Putamen (tissue), 1 donor: ENCODE results near the gene IL7R.
A peak's percentile ranks its signal among the peaks of the same experiment; 100 is the strongest.
"Not testable (repeated sequence)": the region's sequence is repeated elsewhere in the genome, so short reads cannot be mapped to it uniquely, and the experiment has no call there.

Experiments used
- DNase-seq: peaks from one replicate; pipeline ENCODE4 v3.0.0-alpha.2; 2016; ENCODE audit warnings: low spot score

Gene IL7R

GRCh38 chr5:35842856-35843255 is 13.8 kb upstream of the IL7R start:
- DNase-seq = no peak

GRCh38 chr5:35845508-35845907 is 11.2 kb upstream of the IL7R start:
- DNase-seq = not testable (repeated sequence)

- DNase-seq = no peak
Measured at GRCh38 chr5:35847491-35847890, 9.2 kb upstream of the IL7R start.

GRCh38 chr5:35847961-35848360 is 8.7 kb upstream of the IL7R start:
- no peak for DNase-seq

- DNase-seq = no peak
Measured at GRCh38 chr5:35849860-35850259, 6.8 kb upstream of the IL7R start.

- DNase-seq = no peak
Measured at GRCh38 chr5:35850967-35851680, 5.6 kb upstream of the IL7R start.

GRCh38 chr5:35852084-35852734 is 4.5 kb upstream of the IL7R start:
- DNase-seq = no peak

GRCh38 chr5:35852773-35853172 is 3.9 kb upstream of the IL7R start:
- DNase-seq = no peak

GRCh38 chr5:35853631-35854030 is 3.1 kb upstream of the IL7R start:
- no peak for DNase-seq

- DNase-seq = no peak
Measured at GRCh38 chr5:35854248-35854647, 2.4 kb upstream of the IL7R start.

- no peak for DNase-seq
Measured at GRCh38 chr5:35855187-35855586, 1.5 kb upstream of the IL7R start.

GRCh38 chr5:35856186-35856764 is 416 bp upstream of the IL7R start:
- DNase-seq = not testable (repeated sequence)

GRCh38 chr5:35857606-35858205 is 1.0 kb downstream of the IL7R start:
- DNase-seq = peak; percentile 59

- DNase-seq = peak; percentile 16
Measured at GRCh38 chr5:35859101-35859661, 2.5 kb downstream of the IL7R start.

- no peak for DNase-seq
Measured at GRCh38 chr5:35860686-35861085, 4.0 kb downstream of the IL7R start.

GRCh38 chr5:35861718-35862117 is 5.0 kb downstream of the IL7R start:
- DNase-seq = no peak

GRCh38 chr5:35862126-35862525 is 5.4 kb downstream of the IL7R start:
- DNase-seq = no peak

- DNase-seq = no peak
Measured at GRCh38 chr5:35863159-35863558, 6.5 kb downstream of the IL7R start.

- no peak for DNase-seq
Measured at GRCh38 chr5:35867998-35868397, 11.3 kb downstream of the IL7R start.

GRCh38 chr5:35869685-35870277 is 13.1 kb downstream of the IL7R start:
- no peak for DNase-seq

- DNase-seq = no peak
Measured at GRCh38 chr5:35870605-35871004, 13.9 kb downstream of the IL7R start.

GRCh38 chr5:35876454-35876853 is 19.8 kb downstream of the IL7R start:
- DNase-seq = no peak
